Thymus (tissue), 11 donors: Measurements from ENCODE around the gene GRID1. TPM values are rescaled to one million over a fixed set of nuclear protein-coding genes. Genes with fewer than 3 reads are reported as not detected.
A peak's percentile ranks its signal among the peaks of the same experiment; 100 is the strongest.

Experiments
- DNase-seq, 9 donors: peaks; one replicate each; pipeline ENCODE4 v3.0.0-alpha.2; 2013; ENCODE audit warnings: low spot score in 9 of 9, low read depth in 6 of 9, missing footprints in 1 of 9
- H3K27ac ChIP-seq, 2 donors: one replicate each; pipeline ENCODE4 v1.5.1; 2013; ENCODE audit warnings: control low read depth in 1 of 2, low read depth in 1 of 2, low read length in 1 of 2, mild to moderate bottlenecking in 1 of 2, moderate library complexity in 1 of 2
- H3K27me3 ChIP-seq, 2 donors: one replicate each; pipeline ENCODE4 v1.5.1; 2013; ENCODE audit warnings: low read length in 1 of 2; ENCODE audit not compliant: control insufficient read depth in 2 of 2, insufficient read depth in 1 of 2
- H3K36me3 ChIP-seq, 2 donors: one replicate each; pipeline ENCODE4 v1.5.1; 2013; ENCODE audit warnings: low read length in 1 of 2, mild to moderate bottlenecking in 1 of 2, moderate library complexity in 1 of 2; ENCODE audit not compliant: control insufficient read depth in 2 of 2, insufficient read depth in 2 of 2
- H3K4me1 ChIP-seq, 2 donors: one replicate each; pipeline ENCODE4 v1.5.1; 2013; ENCODE audit warnings: low read length in 2 of 2; ENCODE audit not compliant: control insufficient read depth in 2 of 2, insufficient read depth in 2 of 2
- H3K4me3 ChIP-seq, 2 donors: one replicate each; pipeline ENCODE4 v1.5.1; 2013; ENCODE audit warnings: low read length in 2 of 2, control low read depth in 1 of 2, mild to moderate bottlenecking in 1 of 2
- H3K9me3 ChIP-seq, 2 donors: one replicate each; pipeline ENCODE4 v1.5.1; 2013; ENCODE audit warnings: low read length in 1 of 2, mild to moderate bottlenecking in 1 of 2; ENCODE audit not compliant: control insufficient read depth in 2 of 2, insufficient read depth in 1 of 2
- WGBS: extraction: QIAGEN DNeasy Blood & Tissue Kit; methylation state at CpG from one replicate; pipeline ENCODE4 v1.1.7; 2013; 5-methylcytosine and 5-hydroxymethylcytosine counted together
- polyA plus RNA-seq: library from polyadenylated mRNA; stranded (reverse); fragments of 200-250 nt; gene quantifications from one replicate; pipeline ENCODE4 v1.2.3, GENCODE V29; 2013
- total RNA-seq: library from RNA; stranded (reverse); fragments of 120-200 nt; gene quantifications from one replicate; pipeline ENCODE4 v1.2.4, GENCODE V29; 2013
- donor health status: healthy.

The GRID1 gene
- total and polyA plus RNA-seq, 2 donors = 0.33 to 0.46 TPM

- no peaks in the 10 kb centered on the region for H3K9me3 ChIP-seq
- H3K4me1 ChIP-seq = no peaks in the 10 kb centered on the region
- no peak for DNase-seq
- no peaks in the 10 kb centered on the region for H3K36me3 ChIP-seq
- no peaks in the 10 kb centered on the region for H3K27me3 ChIP-seq
- WGBS = 95% methylated on average over 4 of the region's 4 CpGs
- H3K4me3 ChIP-seq = no peak overlapping the region
- H3K27ac ChIP-seq = no peak overlapping the region
Observed at GRCh38 chr10:86049442-86049841, 317.2 kb downstream of the GRID1 start.

DNA sequence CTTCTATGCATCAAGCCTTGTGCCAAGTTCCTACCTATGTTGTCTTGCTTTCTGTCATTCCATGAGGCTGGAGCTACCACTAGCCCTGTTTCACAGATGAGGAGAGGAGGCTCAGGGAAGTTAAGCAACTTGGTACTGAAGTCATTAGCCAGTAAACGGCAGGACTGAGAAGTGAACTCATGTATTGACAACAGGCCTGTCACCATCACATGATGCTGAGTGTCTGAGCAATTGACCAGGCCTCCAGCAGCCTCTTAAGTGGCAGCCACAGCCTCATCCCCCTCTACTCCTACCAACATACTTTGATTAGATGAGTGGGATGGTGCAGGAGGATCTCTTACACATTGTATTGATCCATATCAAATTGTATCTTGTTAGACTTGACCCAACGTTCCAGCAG, 317.6 kb downstream of the GRID1 start:
- 87% methylated on average over 2 of the region's 2 CpGs for WGBS
- no peak overlapping the region for H3K4me3 ChIP-seq
- no peak for DNase-seq
- no peaks in the 10 kb centered on the region for H3K27me3 ChIP-seq
- H3K4me1 ChIP-seq = no peaks in the 10 kb centered on the region
- H3K36me3 ChIP-seq = no peaks in the 10 kb centered on the region
- no peaks in the 10 kb centered on the region for H3K9me3 ChIP-seq
- H3K27ac ChIP-seq = no peak overlapping the region

GRCh38 chr10:86048571-86048970, 318.0 kb downstream of the GRID1 start:
- no peak for DNase-seq
- H3K27me3 ChIP-seq = no peaks in the 10 kb centered on the region
- H3K27ac ChIP-seq = no peak overlapping the region
- no peaks in the 10 kb centered on the region for H3K9me3 ChIP-seq
- no peak overlapping the region for H3K4me3 ChIP-seq
- H3K4me1 ChIP-seq = no peaks in the 10 kb centered on the region
- H3K36me3 ChIP-seq = no peaks in the 10 kb centered on the region

- no peak overlapping the region for H3K4me3 ChIP-seq
- peak in 1 of 9 donors; percentile 3 for DNase-seq
- 22% methylated on average over 7 of the region's 7 CpGs for WGBS
Observed at GRCh38 chr10:86047588-86047987, 319.0 kb downstream of the GRID1 start.

DNA sequence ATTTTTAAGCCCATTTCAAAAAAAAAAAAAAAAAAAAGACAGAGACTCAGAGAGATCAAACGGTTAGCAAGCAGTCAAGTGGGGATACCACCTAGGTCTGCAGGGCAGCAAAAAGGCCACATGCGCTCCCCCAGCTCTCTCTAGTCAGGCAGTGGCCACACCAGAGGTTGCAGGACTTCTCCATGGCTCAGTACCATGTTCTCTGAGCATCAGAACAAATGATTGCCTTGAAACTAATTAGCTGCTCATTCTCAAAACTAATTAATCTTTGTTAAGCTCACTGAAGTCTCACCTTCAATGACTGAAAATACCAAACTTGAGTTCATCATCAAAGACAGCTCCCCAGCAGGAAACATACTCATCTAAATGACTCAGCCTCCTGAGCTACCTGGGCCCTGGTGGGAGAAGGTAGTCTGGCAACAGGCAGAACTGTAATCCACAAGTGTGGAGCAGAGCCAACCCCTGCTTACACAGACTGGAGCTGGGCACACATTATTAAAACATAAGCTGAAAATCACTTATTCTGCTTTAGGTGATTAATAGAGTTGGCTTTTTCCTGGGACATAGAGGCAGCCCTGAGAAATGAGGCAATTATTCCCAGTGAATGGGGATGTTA, 319.6 kb downstream of the GRID1 start:
- DNase-seq = no peak
- Histone ChIP-seq H3K4me3 (no peak overlapping the region), H3K36me3 (no peaks in the 10 kb centered on the region), H3K4me1 (no peaks in the 10 kb centered on the region), H3K27me3 (no peaks in the 10 kb centered on the region), H3K9me3 (no peaks in the 10 kb centered on the region), H3K27ac (no peak overlapping the region)
- whole genome bisulfite sequencing = 83% methylated on average over 2 of the region's 2 CpGs

More at GRCh38 chr10:86047588-86047987, 319.0 kb downstream of the GRID1 start:
- no peaks in the 10 kb centered on the region for H3K27me3 ChIP-seq
- H3K4me1 ChIP-seq = no peaks in the 10 kb centered on the region
- no peaks in the 10 kb centered on the region for H3K9me3 ChIP-seq
- no peaks in the 10 kb centered on the region for H3K36me3 ChIP-seq
- no peak overlapping the region for H3K27ac ChIP-seq

GRCh38 chr10:86045896-86046295, 320.7 kb downstream of the GRID1 start:
- no peaks in the 10 kb centered on the region for H3K27me3 ChIP-seq
- H3K4me3 ChIP-seq = no peak overlapping the region
- no peak for DNase-seq
- no peaks in the 10 kb centered on the region for H3K36me3 ChIP-seq
- H3K9me3 ChIP-seq = no peaks in the 10 kb centered on the region
- 94% methylated on average over 5 of the region's 5 CpGs for WGBS
- no peak overlapping the region for H3K27ac ChIP-seq
- no peaks in the 10 kb centered on the region for H3K4me1 ChIP-seq

- Histone ChIP-seq H3K9me3 (no peaks in the 10 kb centered on the region), H3K27ac (no peak overlapping the region), H3K4me3 (no peak overlapping the region), H3K4me1 (no peaks in the 10 kb centered on the region), H3K27me3 (no peaks in the 10 kb centered on the region), H3K36me3 (no peaks in the 10 kb centered on the region)
- WGBS = 82% methylated on average over 2 of the region's 2 CpGs
- DNase-seq = no peak
Observed at GRCh38 chr10:86044029-86044428, 322.6 kb downstream of the GRID1 start.

DNA sequence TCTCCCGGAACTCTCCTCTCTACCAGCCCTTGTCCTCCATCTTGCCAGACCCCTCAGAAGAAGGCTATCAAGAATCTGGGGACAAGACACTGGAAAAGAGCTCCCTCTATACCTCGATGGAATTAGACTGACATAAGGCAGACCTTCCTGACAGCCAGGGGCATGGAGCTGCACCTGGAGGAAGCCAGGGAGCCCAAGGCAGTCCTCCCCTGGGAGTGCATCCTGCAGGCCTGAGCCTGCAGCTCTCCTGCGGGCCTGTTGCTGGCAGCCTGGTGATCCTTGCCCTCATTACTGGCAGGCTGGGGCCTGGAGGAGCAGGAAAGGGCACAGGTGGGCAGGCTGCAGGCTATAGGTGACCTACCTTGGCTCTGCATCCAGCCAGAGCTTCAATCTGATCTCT, 323.4 kb downstream of the GRID1 start:
- no peaks in the 10 kb centered on the region for H3K27me3 ChIP-seq

DNA sequence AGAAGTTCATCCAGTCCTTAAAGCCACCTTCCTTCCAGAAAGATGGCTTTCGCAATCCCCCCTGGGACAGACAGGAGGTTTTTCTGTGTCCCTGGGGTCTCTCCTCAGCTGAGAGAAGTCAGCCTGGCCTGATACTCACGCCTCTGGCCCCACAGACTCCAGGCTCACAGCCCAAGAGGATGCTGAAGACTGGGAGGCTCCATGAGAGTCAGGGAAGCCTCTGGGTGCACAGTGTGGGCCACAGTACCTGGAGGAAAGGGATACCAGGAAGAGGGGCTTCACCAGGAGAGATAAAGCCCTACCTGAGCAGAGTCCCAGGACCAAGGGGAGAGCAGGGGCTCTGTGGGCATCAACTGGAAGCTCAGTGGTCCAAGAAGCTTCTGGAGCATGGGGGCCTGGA, 324.4 kb downstream of the GRID1 start:
- no peaks in the 10 kb centered on the region for H3K4me1 ChIP-seq
- no peak for DNase-seq
- no peaks in the 10 kb centered on the region for H3K36me3 ChIP-seq
- WGBS = 78% methylated on average over 2 of the region's 2 CpGs
- H3K27me3 ChIP-seq = no peaks in the 10 kb centered on the region
- H3K9me3 ChIP-seq = no peaks in the 10 kb centered on the region
- no peak overlapping the region for H3K4me3 ChIP-seq
- no peak overlapping the region for H3K27ac ChIP-seq

More for the DNA sequence above, 323.4 kb downstream of the GRID1 start:
- WGBS = 59% methylated on average over 3 of the region's 3 CpGs
- no peaks in the 10 kb centered on the region for H3K36me3 ChIP-seq
- H3K9me3 ChIP-seq = no peaks in the 10 kb centered on the region
- no peak overlapping the region for H3K4me3 ChIP-seq
- H3K4me1 ChIP-seq = no peaks in the 10 kb centered on the region
- DNase-seq = no peak
- no peak overlapping the region for H3K27ac ChIP-seq

- H3K4me3 ChIP-seq = no peak overlapping the region
- no peaks in the 10 kb centered on the region for H3K27me3 ChIP-seq
- no peaks in the 10 kb centered on the region for H3K9me3 ChIP-seq
- WGBS = 58% methylated on average over 3 of the region's 3 CpGs
- H3K36me3 ChIP-seq = no peaks in the 10 kb centered on the region
- H3K27ac ChIP-seq = no peak overlapping the region
- H3K4me1 ChIP-seq = no peaks in the 10 kb centered on the region
- no peak for DNase-seq
Observed at GRCh38 chr10:86041116-86041515, 325.5 kb downstream of the GRID1 start.
